Smooth muscle cell of the brain vasculature (primary cell): ENCODE measurements around the gene CCDC78.
"Not testable (repeated sequence)": the region's sequence is repeated elsewhere in the genome, so short reads cannot be mapped to it uniquely, and the experiment has no call there.

Source experiments
- DNase-seq: peaks from one replicate; pipeline ENCODE4 v3.0.0-alpha.2; 2012; ENCODE audit warnings: low read depth, low spot score

Gene CCDC78

DNA sequence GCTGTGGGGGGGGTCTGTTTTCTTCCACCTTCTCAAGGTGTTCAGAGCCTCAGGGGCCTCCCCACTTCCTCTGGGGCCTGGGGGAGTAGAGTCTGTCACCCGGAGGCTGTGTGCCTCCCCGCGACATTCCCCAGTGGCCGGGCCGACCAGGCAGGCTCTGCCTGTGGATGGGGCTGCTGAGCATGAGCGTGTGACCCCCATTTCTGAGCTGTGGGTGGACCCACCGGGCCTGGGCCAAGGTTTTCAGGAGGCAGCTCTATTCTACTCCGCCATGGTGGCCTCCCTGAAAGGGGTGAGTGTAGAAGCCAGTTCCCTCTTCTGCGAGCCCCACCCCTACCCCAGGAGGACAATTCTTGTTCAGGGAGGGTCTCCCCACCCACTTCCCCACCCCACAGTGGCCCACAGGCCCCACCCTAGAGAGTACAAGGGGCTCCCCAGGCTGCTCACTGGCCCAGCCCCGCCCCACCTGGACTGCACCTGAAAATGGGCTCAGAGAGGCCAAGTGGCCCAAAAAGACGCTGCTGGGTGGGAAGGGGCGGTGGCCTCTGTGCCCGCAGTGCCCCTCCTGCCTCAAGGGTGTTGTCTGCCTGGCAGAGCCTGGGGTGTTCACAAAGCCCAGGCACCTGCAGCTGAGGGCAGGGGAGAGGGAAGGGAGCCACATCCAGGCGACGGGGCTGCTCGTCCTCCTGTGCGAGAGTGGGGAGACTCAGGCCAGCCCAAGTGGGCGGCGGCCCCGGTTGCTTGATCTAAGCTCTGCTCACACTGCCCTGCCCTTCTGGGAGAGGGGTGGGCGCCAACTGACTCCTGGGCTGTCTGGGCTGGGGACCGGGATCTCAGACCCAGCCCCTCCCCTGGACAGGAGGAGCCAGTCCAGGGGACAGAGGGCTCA lies 35.6 kb upstream of the CCDC78 start:
- DNase-seq: no peak

DNA sequence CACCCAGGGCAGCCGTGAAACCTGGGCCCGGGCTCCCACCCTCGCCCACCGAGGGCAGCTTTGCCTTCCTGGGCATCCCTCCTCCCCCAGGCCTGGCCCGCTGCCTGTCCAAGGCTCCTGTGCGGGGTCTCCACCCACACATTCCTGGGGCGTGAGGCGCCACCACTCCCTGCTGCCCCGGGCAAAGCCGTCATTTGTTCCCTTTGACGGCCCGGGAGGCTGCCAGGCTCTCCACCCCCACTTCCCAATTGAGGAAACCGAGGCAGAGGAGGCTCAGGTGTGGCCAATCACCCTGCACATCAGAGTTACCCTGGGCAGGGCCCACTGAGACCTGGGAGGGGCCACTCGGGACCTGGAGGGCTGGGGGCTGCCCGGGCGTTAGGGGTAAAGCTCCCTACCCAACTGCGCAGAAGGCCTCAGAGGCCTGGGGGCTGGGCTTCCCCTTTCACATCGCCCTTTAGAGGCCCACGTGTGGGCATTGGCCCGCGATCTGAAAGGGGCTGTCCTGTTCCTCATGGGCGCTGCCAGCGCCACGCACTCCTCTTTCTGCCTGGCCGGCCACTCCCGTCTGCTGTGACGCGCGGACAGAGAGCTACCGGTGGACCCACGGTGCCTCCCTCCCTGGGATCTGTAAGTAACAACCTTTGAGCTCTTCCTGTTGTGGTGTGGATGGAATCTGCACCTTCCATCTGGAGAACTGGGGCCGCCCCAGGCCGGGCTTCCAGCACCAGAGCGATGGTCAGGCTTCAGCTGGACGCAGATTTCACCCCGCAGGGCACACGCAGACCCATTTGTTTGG lies 34.5 kb upstream of the CCDC78 start, which contains the start of gene MSLN:
TSS of gene MSLN (plus strand) at position 190 of the 799 bp plus-strand sequence. CDS start 1,947 bp downstream, outside the sequence.
- DNase-seq: no peak

DNA sequence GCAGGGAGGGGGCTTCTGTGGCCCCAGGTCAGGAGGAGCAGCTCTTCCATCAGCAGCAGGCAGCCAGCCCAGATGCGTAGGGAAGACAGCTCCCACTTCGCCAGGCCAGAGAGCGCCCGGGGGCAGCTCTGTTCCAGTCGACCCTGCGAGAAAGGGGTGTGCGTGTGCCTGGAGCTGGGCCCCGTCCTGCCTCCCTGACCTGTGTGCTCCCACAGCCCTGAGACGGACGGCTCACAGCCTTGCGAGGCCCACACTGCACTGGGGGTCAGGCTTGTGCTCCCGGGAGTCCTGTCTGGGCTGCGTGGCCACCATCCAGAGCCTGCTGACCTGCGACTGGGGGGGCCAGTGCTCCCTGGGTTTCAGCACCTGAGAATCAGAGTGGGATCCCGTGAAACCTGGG lies 33.8 kb upstream of the CCDC78 start:
- no peak for DNase-seq

DNA sequence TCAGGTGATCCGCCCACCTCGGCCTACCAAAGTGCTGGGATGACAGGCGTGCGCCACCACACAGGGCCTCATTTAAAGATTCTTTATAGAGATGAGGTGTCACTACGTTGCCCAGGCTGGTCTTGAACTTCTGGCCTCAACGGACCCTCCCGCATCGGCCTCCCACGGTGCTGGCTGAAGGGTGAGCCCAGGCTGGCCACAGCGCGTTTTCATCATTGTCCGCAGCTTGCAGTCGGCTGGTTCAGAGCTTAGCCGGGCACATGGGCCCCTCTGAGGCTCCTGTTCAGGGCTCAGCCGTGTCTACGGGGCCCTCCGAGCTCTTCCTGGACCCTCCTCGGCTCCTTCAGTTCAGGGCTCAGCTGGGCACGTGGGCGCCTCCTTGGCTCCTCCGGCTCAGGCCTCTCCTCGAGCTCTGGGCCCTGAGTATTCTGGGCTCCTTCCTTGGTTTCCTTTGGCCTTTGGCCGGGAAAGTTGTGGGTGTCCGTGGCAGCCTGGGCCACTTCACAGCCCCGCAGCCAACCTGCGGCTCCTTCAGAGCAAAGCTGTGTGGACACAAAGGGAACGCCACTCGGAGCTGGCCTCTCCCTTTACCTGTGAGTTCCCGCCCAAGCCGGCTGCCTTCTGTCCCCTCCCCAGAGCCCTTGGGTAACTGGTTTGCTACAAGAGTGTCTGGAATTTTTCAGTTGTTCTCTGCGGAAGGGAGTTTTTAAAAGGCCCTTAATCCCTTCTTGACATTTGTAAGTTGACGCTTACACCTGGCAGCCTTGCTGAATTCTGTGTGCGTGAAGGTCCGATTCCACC lies 33.1 kb upstream of the CCDC78 start:
- DNase-seq: no peak

DNA sequence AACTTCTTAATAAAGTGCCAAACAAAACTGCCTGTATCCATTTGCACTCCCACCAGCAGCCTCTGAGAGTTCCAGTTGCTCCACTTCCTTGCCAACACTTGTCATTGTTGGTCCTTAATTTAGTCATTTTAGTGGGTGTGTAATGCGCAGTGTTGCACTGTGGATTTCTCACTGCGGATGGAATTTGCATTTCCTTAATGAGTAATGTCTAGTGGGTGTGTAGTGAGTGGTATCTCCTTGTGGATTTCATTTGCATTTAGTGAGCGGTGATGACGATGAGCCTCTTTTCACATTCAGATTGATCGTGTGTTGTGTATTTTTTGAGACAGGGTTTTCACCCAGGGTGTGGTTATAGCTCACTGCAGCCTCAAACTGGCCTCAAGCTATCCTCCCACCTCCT lies 30.2 kb upstream of the CCDC78 start:
- no peak for DNase-seq

DNA sequence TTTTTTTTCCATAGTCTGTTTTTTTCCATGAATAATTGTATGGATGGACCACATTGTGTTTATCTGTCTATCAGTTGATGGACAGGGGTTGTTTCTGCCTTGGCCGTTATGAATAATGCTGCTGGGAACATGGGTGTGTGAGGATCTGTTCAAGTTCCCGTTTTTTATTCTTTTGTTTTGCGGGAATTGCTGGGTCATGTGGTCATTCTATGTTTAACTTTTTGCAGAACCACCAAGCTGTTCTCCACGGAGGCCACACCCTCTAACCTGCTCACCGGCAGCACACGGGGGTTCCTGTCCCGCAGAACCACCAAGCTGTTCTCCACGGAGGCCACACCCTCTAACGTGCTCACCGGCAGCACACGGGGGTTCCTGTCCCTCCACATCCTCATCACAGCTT lies 28.4 kb upstream of the CCDC78 start:
- no peak for DNase-seq

DNA sequence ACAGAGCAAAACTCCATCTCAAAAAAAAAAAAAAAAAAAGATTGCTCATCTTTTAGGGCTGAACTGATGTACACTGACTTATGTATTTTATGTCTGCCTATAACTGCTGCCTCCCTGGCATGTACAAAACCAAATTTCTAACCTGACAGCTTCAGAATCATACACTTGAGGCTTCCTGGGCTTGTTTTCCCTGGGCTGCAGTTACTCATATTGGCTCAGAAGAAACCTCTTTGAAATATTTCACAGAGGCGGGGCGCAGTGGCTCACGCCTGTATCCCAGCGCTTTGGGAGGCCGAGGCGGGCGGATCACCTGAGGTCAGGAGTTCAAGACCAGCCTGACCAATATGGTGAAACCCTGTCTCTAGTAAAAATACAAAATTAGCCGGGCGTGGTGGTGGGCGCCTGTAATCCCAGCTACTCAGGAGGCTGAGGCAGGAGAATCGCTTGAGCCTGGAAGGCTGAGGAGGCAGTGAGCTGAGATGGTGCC lies 27.9 kb upstream of the CCDC78 start:
- DNase-seq: not testable (repeated sequence)

DNA sequence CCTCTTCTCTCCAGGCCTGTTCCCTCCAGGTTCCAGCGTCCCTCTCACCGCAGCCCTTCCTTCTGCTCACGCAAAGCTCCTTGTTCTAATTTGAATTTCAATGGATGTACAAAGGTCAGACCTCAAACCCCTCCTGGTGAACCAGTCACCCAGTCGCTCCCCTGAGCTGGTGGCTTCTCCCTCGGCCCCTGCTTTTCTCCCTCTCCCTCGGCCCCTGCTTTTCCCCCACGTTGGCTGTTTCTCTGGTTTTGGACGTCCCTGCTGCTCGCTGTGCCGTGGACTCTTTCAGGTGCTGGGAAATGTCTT lies 25.7 kb upstream of the CCDC78 start:
- no peak for DNase-seq

DNA sequence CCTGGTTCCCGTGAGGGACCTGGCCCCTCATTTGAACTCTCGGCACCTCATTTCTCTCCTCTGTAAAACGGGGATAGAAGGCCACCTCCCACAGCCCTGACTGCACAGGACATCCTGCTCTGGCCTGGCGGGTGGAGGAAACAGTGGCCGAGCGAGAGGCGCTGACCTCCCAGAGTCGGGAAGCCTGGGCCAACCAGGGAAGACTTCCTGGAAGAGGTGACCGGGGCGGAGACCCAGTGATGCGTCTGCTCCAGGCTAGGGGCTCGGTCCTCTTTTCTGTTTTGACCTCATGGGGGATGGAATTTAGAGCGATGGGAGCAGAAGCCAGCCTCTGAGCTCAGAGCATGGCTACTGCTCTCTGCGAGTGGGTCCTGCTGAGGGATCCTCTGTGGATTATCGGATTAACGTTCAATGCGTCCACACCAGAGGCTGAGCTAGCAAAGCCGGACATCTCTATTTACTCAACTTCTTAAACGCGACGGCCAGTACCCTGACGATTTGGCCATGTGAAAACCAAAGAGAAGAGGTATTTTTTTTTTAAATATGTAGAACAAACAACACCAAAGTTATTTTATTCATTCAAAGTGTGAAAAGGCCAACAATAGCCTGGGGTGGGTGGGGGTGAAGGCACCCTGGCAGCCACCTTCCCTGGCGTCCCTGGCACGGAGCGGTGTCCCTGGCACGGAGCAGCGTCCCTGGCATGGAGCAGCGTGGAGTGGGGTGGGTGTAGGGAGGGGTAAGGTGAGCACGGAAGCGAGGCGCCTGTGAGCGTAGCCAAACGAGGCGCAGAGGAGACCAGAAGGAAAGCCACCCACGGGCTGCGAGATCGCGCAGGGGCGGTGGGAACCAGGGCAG lies 25.1 kb upstream of the CCDC78 start:
- DNase-seq: no peak

DNA sequence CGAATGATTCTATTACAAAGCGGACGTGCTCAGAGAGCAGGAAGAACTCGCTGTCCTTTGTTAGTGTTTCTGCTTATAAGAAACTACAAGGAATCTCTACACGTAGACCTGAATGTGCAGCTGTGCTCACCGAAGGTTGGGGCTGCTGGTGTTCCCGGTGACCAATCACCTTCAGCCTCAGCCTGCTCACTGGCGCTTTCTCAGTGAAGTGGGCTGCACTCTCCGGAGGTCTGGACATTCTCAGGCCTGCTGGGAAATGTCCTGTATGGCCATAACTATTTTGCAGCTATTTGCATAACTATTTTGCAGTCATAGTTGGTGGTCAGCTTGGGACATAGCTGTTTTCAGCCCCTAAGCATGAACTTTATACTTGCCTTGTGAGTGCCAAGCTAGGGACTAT lies 24.2 kb upstream of the CCDC78 start:
- no peak for DNase-seq

DNA sequence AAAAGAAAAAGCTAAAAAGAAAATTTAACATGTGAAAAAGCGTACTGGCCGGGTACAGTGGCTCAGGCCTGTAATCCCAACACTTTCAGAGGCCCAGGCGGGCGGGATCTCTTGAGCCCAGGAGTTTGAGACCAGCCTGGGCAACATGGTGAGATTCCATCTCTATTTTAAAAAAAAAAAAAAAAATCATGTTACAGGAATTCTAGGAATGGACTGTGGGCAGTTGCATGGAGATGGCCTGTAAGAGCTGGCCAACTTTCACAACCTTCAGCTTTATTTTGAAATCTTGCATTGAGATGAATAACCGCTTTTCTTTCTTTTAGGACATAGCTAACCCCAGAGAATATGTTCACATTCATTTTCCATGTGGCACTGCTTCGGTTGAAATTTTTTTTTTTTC lies 22.8 kb upstream of the CCDC78 start:
- DNase-seq: no peak

DNA sequence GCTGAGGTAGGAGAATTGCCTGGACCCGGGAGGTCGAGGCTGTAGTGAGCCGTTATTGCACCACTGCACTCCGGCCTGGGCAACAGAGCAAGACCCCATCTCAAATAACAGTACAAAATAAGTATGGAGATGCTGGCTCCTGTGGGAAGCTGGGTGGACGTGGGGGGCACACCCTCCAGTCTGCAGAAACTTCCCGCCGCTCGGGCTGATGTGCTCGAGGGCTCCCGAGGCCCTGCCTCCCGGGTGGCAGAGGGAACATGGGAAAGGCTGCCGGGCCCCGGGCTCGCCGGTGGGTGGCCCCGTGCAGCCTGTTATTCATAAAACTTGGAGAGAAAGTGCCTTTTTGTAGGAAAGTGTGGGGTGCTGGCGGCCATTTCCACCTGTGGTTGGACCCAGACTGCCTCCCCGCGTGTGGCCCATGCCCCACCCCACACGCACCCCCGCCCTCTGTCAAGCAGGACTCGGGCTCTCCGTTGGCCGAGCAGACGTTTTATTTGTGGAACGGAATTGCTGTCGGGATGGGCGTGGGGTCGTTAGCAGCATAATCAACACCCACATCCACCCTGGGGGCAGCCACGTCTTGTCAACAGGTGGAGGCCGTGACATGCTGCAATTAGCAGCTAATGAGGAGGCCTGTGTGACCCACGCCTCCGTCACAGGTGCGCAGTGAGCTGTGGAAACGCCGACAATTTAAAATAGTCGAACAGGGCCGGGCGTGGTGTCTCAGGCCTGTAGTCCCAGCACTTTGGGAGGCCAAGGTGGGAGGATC lies 21.9 kb upstream of the CCDC78 start:
- no peak for DNase-seq

DNA sequence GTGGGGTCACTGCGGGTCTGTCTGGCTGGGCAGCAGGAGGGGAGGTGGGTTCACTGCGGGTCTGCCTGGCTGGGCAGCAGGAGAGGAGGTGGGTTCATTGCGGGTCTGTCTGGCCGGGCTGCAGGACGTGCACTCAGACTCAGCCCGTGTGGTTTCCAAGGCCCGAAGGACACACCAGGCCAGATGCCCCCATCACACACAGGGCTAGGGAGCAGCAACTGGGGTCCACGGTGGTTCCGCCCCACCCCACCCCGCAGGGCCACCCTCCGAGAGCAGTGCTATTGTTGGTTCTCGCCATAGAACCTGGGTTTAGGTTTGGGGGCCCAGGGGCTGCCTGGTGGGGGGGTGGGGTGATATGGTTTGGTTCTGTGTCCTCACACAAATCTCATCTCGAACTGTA lies 20.4 kb upstream of the CCDC78 start:
- no peak for DNase-seq

DNA sequence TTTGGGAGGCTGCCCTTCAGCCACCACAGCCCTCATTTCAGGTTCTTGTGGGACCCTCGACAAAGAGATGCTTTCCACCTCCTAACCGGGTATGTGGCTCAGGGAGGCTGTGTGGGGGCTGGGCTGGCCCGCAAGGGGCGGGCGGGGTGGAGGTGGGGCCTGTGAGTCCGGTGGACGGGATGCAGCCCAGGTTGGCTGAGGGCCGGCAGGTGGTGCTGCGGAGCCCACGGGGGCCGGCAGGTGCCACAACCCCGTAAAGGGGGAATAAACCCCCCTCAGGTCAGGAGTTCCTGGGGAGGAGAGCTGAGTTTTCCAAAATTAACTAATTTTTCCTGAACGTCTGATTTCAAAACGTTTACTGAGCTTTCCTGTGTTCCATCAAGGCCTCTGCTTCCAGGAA lies 19.5 kb upstream of the CCDC78 start:
- DNase-seq: no peak

DNA sequence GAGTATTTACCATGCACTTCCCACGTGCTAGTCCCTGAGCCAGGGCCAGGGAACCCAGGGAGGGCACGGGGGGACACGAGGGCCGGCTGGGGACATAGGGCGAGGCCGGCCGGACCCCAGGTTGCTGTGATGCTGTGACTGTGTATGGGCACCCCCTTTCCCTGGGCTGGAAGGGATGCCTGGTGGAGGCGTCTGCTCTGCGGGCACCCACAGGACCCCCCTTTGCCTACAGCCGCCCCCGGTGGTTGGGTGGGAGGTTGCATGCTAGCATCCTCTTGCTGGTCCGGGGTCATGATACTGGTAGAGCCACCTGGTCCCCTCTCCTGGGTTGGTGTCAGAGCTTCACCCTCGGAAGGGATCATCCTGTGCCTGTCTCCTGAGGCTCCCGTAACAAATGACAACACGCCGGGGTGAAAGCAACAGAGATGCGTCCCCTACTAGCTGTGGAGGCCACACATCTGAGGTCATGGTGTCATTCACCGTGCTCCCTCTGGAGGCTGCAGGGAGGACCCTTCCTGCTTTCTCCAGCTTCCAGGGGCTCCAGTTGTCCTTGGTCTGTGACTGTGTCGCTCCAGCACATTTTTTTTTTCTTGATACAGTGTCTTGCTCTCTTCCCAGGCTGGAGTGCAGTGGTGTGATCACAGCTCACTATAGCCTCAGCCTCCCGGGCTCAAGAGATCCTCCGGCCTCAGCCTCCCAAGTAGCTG lies 17.7 kb upstream of the CCDC78 start:
- no peak for DNase-seq

DNA sequence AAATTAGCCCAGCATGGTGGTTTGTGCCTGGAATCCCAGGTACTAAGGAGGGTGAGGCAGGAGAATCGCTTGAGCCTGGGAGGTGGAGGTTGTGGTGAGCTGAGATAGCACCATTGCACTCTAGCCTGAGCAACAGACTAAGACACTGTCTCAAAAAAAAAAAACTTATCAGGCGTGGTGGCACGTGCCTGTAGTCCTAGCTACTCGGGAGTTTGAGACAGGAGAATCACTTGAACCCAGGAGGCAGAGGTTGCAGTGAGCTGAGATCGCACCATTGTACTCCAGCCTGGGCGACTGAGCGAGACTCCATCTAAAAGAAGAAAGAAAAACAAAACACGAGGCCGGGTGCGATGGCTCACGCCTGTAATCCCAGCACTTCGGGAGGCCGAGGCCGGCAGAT lies 16.7 kb upstream of the CCDC78 start:
- not testable (repeated sequence) for DNase-seq

DNA sequence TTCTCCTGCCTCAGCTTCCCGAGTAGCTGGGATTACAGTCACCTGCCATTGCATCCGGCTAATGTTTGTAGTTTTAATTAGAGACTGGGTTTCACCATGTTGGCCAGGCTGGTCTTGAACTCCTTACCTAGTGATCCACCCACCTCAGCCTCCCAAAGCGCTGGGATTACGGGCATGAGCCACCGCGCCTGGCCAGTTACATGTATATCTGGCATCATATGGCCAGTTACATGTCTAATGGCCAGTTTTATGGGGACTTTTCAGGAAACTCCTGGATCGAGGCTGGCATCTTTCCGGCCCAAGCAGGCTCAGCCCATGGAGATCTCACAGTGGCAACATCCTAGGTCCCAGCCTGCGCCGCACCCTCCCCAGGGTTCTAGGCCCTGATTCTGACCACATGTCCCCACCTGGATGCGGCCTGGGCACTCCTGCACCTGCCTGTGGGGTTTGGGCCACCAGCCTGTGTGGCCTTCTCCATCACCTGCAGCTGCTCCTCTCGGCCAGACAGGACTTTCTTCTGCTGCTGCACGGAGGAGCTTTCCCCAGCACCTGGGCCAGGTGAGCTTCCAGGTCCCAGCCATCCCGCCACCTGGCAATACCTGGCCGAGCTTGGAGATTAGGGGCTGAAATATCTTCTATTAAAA lies 15.9 kb upstream of the CCDC78 start:
- no peak for DNase-seq

DNA sequence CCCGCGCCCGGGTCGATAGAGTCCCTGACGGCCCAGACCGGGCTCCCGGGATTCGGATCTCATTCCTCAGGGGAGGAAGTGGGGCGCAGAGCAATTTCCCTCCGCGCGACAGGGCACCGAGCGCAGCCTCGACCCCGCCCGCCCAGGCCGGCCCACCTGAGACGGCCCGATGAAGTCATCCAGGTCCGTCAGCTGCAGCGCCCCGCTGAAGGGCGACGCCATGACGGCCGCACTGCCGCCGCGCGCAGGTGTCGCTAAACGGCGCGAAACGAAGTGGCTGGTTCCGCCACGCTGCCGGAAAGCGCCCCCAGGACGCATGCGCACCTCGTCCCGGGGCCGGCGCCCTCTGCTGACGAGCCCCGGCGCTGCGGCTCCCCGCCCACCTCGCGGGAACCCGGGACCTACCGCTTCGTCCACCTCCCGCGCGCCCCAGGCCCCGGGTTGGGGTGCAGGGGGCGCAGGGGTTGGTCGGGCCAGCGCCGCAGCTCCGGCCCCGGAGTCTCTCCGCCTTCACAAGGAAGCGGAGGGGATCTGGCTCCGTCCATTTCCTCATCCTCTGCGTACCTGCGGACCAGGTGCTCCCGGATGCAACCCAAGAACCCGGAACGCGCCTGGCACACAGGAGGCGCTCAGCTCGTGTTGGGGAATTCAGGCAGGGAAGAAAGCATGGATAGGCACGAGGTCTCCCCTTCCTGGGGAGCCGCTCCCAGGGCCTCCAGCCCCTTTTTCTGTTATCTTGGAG lies 14.7 kb upstream of the CCDC78 start, which contains the start of gene CIAO3:
TSS of gene CIAO3 (minus strand) at position 234 of the 742 bp plus-strand sequence. CDS start at position 222, 12 bp downstream.
- peak; percentile 69 for DNase-seq
